ENCODE measurements around the gene ITGB6.

- TF ChIP-seq CTCF (conservative IDR thresholded peaks at IDR 0.05) = no peak
- no peak for TF ChIP-seq ZFX (IDR thresholded peaks at IDR 0.05)
Observed at GRCh38 chr2:160207271-160207670, 7.2 kb upstream of the ITGB6 start.

All from C4-2B (cell line).